COR-L47 (cell line): Measurements from ENCODE around the gene C3.
"Not testable (repeated sequence)": the region's sequence is repeated elsewhere in the genome, so short reads cannot be mapped to it uniquely, and the experiment has no call there.

Experiments
- DNase-seq: peaks from one replicate; lab custom pipeline; 2025; lab: John Stamatoyannopoulos, UW

C3 gene

DNA sequence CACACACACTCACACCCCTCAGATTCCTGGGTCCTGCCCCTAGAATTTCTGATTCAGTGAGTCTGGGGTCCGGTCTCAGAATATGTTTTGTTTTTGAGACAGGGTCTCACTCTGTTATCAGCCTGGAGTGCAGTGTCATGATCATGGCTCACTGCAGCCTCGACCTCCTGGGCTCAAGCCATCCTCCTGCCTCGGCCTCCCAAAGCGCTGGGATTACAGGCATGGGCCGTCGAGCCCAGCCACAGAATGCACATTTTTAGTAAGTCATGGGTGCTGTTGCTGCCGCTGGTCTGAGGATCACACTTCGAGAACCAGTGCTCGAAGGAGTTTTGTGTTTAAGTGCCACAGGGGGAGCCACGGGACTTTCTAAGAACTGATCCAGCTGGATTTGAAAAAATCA lies 28.4 kb downstream of the C3 start:
- no peak for DNase-seq

DNA sequence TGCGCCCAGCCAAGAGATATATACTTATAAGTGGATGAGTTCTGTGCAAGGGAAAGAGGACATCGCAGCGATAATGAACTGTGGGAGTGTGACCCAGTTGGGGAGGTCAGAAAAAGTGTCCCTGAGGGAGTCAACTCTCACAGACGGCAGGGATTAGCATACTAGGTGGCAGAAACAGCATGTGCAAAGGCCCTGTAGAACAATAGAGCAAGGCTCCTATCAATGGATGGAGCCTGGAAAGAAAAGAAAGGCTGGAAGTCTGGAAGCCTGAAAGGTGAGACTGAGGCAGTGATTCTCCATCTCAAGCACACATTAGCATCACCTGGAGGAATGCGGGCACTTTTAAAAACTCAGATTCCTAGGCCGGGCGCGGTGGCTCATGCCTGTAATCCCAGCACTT lies 29.1 kb downstream of the C3 start:
- no peak for DNase-seq

DNA sequence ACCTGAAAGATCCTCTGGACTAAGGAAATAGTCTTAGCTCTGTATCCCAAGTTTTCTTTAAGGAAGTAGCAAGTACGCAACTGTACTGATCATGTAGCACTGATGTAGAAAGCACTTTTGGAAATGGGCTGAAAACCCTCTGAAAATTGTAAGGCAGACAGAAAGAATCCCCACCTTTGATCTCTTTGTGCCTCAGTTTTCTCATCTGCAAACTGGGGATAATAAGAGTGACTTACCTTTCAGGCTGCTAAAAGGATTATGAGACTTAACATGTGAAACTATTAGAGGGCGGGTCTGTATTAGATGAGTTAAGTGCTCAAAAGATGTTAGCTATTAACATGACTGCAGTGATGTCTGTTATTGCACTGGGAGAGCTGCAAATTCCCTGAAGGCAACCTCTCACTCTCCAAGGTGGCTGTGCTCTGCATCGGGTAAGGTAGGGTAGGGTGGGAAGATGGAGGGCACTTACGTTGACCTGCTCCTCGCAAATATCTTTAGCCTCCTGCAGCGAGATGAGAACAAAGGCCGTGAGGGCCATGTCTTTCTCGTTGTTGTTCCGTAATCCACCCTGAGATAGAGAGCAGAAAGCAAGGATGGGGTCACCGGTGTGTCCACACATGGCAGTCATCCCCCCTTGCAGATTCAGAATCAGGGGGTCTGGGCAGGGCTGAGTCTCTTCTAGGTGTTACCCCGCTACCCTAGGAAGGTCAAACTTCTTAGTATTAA lies 30.1 kb downstream of the C3 start:
- DNase-seq = no peak

DNA sequence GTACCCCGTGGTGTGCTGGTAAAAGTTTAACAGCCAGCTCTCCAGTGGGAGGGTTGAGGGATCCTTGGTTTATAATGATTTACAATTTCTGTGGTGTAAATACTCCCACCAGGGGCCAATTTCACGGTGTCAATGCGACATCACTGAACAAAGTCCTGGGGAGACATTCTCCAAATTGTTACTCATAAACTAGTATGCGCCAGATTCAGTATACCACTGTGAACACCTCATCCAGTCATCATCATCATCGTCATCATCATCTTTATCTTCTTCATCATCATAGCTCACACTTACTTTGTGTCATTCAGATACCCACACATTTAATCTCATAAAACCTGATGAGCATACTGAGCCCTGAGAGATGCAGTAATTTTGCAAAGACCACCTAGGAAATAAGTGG lies 33.3 kb downstream of the C3 start:
- no peak for DNase-seq

DNA sequence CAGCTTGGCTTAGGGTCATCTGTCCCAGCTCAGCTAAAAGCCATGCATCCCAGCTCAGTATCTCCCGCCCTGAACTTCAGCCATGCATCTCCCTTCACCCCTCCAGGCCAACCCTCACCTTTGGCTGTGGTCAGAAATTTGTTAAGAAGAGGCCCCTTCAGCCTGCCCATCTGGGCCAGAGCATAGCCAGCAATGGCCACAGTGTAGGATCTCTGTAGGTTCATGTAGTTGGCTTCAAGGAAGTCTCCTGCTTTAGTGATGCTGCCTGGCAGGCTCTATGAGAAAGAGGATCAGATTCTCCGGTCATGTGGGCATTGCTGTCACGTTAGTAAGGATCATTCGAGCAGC lies 33.8 kb downstream of the C3 start:
- DNase-seq = no peak

DNA sequence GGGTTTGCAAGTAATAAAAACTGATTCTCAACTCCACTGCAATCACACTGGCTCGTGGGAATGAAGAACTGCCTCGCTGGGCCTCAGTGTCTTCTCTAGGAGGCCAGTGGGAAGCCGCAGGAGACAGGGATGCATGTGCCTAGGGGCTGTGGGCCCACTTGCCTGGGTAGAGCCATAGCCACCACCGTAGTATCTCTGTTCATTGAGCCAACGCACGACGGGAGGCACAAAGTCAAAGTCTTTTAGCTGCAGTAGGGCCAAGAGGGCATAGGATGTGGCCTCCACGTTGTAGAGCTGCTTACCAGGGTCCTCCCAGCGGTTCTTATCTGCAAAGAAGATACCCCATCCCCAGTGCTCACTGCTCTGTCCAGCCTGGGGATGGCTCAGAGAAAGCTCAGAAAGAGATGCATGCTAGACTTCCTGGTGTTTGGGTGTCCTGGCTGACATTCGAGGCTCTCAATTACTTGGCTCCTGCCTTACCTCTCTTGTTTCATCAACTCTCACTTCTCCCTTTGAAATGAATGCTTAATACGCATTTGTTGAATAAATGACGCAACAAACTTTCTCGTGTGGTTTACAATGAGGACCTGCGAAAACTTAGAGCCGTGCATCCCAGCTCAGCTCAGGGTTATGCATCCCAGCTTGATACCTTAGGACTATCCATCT lies 34.4 kb downstream of the C3 start:
- DNase-seq = no peak

DNA sequence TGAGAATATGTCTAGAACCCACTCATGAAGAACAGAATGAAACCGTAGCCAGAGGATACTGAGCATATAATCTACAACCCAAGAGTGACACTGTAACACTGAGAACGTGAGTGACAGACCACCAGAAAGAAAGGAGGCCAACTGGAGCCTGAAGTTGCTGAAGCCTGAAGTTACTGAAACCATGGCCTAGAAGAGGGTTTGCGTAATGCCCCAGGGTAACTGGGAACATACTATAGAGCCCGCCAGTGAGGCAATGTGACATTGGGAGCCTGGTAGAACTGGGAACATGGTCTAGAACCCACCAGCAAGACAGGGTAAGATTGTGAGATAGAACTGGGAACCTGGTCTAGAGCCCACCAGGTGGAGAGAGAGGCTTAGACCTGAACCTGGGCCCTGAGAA lies 35.0 kb downstream of the C3 start:
- DNase-seq = no peak

DNA sequence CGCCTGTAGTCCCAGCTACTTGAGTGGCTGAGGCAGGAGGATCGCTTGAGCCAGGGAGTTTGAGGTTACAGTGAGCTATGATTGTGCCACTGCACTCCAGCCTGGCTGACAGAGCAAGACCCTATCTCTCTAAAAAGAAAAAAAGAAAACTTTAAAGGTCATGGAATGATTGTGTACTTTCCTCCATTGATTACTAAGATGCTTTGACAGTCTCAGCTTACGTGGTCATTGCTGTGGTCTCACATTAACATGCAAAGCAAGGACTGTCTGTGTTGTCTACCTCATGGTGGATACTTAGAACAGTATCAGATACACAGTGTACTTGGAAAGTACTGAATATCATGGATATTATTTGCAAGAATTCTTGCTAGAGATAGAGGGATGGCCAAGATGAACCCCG lies 36.5 kb downstream of the C3 start:
- no peak for DNase-seq

DNA sequence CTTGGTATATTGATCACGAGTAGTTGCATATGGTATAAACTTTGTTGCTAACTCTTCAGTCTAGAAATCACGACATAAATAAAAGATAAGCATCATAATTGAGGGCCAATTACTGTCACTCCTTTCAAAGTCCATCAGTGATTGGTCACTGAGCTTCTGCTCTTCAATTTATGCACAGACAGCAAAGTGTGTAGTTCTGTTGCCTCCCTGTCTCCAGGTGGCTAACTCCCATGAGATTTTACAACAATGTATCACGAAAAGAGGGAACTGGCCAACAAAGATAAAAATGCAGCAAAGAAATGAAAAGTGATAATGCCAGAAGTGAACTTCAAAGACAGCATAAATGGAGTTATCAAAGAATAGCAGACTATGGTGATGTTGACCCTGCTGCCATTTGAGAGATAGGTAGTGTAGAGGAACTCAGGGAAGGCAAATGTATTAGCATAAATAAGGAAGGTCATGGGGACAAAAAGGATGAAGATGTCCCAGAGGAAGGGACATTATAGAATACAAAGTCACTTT lies 37.8 kb downstream of the C3 start:
- DNase-seq = no peak

DNA sequence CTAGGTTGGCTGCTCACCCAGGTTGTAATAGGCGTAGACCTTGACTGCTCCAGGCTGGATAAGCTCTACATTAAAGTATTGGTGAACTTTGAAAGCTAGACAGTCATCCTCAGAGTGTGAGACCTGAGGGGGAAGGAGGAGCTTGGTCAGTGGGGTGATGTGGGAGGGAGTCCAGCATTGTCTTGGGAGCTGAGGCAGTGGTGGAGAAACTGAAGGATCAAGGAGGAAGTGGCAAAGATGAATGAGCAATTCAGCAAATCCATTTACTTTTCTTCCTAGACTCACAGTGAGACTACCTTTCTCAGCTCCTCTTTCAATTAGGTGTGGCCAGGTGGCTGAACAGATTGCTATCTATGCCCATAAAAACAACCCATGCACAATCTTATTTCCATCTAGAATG lies 40.3 kb downstream of the C3 start:
- no peak for DNase-seq

DNA sequence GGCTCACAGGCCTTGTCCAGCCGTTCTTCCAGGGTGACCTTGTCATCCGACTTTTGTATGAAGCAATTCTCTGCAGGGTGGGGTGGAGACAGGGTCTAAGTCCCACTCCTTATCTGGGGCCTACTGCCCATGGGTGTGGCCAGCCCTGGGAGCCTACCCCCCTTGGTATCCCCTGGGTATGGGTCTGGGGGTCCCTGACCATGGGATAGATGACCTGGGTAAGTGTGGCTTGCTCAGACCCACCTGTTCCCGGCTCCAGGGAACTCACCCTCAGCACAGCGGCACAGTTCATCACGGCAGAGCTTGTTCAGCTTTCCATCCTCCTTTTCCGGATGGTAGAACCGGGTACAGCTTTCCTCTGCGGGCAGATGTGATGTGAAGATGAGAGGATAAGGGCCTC lies 41.3 kb downstream of the C3 start:
- no peak for DNase-seq

DNA sequence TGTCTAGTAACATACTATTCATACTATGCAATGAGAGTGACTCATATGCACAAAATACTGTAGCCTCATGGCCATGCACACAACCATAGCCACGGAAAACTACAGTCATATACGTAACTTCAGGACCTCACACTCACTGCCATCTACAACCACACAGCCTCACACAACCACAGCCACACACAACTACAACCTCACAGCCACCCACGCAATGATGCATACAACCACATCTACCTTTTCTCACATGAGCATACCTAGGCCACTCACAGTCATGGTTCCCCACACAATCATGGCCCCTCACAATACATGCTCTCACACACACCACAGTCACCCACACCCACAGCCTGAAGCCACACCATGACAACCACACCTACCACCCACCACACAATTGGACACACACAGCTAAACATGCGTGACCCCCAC lies 41.8 kb downstream of the C3 start:
- no peak for DNase-seq

DNA sequence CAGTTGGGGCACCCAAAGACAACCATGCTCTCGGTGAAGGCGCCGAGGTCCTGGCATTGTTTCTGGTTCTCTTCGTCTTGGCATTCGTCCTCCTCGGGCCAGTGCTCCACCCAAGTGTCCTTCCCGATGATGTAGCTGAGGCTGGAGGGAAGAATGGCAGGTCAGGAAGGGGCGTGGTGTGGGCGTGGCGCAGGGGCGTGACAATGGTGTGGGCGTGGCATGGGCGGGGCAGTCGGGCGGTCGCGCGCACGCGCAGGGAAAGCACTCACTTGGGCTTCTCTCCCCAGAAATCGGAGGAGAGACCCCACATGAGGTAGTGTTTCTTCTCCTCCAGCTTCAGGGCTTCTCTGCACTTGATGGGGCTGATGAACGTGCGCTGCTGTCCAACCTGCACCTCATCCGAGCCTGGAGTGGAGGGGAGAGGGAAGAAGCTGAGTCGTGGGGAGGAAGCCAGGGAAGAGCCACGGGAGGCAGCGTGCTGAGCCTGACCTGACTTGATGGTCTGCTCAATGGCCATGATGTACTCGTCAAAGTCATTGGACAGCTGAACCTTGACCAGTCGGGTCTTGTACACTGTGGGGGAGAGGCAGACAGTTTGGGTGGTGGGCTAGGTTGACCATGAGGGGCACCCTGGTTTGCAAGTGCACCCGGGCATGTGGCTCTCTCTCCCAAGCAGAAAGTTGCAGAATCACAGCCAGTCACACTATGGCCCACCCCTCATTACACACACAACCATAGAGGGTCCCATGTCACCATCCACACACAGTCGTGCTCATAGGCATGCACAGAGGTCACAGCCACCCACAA lies 42.4 kb downstream of the C3 start:
- DNase-seq = no peak

DNA sequence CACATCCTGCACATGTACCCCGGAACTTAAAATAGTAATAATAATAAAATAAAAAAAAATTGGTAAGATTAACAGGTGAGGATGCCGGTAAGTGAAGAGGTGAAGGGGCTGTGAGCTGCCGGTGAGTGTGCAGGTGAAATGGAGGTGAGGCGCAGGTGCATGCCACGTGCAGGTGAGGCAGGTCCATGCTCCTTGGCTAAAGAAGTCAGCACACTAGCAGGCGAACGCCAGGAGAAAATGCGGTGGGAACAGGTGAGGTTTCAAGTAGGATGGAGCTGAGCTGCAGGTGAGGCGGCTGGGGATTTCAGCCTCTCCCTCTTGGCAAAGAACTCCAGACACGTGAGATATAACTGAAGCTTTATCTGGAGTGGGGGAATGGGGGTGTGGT lies 43.0 kb downstream of the C3 start:
- DNase-seq = no peak

DNA sequence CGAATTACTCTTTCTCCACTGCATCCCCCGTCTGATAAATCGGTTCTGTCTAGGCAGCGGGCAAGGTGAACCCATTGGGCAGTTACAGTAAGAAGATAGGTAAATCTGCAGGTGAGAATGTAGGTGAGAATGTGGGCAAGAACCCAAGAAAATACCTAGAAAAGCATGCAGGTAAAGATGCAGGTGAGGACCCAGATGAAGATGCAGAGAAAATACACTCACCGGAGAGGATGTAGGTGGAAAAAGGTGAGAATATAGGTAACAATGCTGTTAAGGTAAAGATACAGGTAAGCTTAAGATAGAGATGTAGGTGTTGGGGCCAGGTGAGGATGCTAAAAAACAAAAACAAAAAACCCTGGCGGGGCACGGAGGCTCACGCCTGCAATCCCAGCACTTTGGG lies 44.2 kb downstream of the C3 start:
- DNase-seq = no peak

DNA sequence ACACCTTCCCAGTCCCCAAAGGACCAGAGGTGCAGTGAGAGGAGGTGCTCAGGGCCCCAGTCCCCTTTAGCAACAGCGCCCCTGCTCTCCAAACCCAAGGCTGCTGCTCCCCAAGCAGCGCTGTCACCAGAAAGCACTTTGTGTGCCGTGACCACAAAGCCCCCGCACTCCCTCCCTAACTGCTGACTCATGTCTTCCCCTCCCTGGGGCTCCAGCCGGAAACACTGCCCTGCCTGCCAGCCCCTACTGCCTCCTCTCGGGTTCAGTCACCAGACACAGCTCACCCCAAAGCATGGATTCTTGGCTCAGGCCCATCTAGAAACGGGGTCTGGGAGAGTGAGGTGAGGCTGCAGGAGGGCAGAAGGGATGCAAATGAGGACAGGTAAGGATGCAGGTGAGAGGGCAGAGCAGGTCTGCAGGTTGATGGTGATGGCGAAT lies 45.6 kb downstream of the C3 start:
- DNase-seq = no peak

DNA sequence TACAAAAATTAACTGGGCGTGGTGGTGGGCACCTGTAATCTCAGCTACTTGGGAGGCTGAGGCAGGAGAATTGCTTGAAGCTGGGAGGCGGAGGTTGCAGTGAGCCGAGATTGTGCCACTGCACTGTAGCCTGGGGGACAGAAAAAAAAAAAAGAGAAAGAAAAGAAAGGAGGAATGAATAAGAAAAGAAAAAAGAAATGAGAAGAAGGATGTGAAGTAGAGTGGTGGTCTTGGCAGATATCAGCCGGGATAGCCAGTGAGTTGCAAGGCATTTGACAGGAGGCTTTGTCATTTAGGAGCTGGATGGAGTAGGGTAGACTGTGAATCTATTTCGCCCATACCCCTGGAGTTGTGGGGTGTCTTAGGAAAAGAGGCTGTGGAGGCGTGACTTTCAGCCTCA lies 46.0 kb downstream of the C3 start:
- DNase-seq = not testable (repeated sequence)

DNA sequence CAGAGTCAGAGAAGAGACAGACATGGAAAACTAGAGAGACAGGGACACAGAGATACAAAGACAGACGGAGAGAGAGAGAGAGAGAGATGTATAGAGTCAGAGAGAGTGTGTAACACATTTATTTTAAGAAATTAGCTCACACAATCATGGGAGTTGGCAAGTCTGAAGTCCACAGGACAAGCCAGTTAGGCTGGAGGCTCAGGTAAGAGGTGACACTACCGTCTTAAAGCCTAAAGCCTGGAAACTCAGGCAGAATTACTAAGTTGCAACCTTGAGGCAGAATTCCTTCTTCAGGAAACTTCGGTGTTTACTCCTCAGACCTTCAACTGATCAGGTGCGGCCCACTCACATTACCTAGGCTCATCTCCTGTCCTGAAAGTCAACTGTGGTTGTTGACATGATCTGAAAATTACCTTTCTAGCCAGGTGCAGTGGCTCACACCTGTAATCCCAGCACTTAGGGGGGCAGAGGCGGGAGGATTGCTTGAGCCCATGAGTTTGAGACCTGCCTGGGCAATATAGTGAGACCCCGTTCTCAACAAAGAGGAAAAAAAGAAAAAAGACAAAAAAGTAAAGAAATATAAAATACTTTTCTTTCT lies 47.7 kb downstream of the C3 start:
- DNase-seq = no peak

DNA sequence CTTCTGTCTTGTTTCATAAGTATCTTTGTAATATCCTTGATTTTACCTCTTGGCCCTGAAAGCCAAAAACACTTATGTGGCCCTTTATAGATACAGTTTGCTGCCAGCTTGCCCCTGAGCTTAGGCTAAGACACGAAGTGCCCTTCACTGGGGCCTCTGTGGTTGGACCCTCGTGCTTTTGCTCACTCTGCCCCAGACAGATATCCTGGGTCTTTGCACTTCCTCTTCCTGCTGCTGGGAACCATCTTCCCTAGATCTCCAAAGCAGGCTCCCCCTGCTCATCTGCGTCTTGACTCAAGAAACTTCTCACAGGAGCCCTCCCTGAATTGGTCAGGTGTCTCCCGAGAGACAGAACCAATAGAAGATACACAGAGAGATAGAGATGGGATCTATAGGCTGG lies 48.5 kb downstream of the C3 start:
- DNase-seq = no peak

DNA sequence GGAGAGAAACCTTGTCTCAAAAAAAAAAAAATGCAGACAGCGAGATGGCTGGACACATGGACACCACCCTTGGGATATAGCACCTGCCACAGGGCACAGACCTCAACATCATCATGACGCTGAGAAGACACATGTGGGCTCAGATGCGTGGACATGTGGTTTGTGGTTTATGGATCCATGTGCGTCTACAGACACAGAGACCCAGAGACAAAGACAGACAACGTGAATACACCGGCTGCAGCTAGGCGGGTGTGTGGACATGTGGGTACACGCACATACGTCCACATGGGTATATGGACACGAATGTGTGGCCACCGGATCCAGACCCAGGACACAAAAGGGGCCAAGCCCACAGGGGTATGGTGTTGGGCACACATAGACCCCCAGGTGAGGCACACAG lies 51.8 kb downstream of the C3 start:
- DNase-seq = no peak

DNA sequence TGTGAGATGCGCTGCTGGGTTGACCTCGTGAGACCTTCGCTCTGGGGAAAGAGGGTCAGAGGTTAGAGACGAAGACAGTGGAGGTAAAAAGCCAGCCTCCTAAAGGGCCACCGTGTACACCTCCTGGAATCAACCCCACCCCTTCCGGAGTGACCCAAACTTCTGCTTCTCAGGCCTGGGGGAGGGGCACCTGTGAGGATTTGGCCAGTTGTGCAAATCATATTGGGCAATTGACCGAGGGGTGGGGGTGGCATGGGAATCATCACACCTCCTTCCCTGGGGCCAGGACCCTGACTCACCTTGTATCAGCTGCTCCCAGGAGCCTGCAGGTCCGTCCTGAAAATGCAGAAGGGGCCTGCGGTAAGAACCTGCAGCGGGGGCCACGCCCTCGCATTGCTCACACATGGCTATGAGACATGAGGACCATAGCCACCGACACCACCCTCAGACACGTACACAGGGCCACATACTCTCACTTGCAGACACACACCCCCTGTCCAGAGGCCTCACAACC lies 53.3 kb downstream of the C3 start:
- no peak for DNase-seq

DNA sequence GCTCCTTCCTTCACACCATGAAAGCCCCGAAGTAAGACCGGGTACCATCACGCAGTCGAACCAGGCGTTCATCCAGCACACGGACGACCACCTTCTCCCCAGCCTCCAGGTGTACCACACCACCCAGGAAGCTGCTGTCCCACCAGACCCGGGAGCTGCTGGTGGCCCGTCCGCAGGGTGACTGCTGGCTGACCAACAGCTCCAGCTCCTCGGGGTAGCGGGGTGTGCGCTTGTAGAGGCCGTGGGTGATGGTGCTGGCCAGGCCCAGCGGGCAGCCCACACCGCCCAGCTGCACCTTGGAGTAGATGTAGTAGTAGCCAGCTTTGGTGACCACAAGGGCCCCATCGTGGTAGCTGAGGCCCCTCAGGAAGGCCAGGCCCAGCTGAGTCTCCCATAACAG lies 55.5 kb downstream of the C3 start:
- DNase-seq = no peak
